Mammary epithelial cell (primary cell): ENCODE results near the gene CPEB1.

Source experiments
- EZH2 ChIP-seq: IDR thresholded peaks from 2 replicates; pipeline ENCODE4 v1.6.1; 2012; ENCODE audit warnings: low read length, inconsistent platforms, borderline replicate concordance
- TF ChIP-seq, protein P1 (sequence below), 2 donors: IDR thresholded peaks in 1 of 2; conservative IDR thresholded peaks in 1 of 2; 2 replicates each; pipeline ENCODE4 v1.5.1; 2011 to 2012; ENCODE audit warnings: inconsistent platforms in 2 of 2, low read length in 2 of 2, mild to moderate bottlenecking in 2 of 2, control low read depth in 1 of 2, low read depth in 1 of 2; ENCODE audit not compliant: insufficient read depth in 1 of 2; ENCODE audit errors: extremely low read depth in 1 of 2

- TF ChIP-seq, protein P1, sequence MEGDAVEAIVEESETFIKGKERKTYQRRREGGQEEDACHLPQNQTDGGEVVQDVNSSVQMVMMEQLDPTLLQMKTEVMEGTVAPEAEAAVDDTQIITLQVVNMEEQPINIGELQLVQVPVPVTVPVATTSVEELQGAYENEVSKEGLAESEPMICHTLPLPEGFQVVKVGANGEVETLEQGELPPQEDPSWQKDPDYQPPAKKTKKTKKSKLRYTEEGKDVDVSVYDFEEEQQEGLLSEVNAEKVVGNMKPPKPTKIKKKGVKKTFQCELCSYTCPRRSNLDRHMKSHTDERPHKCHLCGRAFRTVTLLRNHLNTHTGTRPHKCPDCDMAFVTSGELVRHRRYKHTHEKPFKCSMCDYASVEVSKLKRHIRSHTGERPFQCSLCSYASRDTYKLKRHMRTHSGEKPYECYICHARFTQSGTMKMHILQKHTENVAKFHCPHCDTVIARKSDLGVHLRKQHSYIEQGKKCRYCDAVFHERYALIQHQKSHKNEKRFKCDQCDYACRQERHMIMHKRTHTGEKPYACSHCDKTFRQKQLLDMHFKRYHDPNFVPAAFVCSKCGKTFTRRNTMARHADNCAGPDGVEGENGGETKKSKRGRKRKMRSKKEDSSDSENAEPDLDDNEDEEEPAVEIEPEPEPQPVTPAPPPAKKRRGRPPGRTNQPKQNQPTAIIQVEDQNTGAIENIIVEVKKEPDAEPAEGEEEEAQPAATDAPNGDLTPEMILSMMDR (conservative IDR thresholded peaks at IDR 0.05 in 1 of 2, IDR thresholded peaks at IDR 0.05 in 1 of 2; ENCODE audit: extremely low read depth in 1 of 2, insufficient read depth in 1 of 2, low read depth in 1 of 2, low read length in 2 of 2) = no peak
- TF ChIP-seq EZH2 = no peak
Observed at GRCh38 chr15:82567661-82568060, 79.5 kb downstream of the CPEB1 start.
